Measurements from ENCODE around the gene TP73. TPM values are rescaled to one million over a fixed set of nuclear protein-coding genes. Genes with fewer than 3 reads are reported as not detected.

The TP73 gene
- total RNA-seq, 4 donors from 2014 or later, result 0.30 to 0.76 TPM; not detected in 2

GRCh38 chr1:3742439-3743298 lies 90.4 kb downstream of the TP73 start:
- peaks cover 0 to 5% of the 10 kb centered on the region in 2 donors for H3K4me1 ChIP-seq
- H3K4me3 ChIP-seq, result no peak overlapping the region
- TF ChIP-seq POLR2A (IDR thresholded peaks at IDR 0.05) (no peak), CTCF (IDR thresholded peaks at IDR 0.05) (no peak)
- intact Hi-C loops (cut with DNase I; ENCODE audit: low total_unique reads), result no loop called here
- no peak overlapping the region for H3K27ac ChIP-seq
- DNase-seq, result no peak
- no peaks in the 10 kb centered on the region for H3K36me3 ChIP-seq
- no peaks in the 10 kb centered on the region for H3K27me3 ChIP-seq
- H3K9me3 ChIP-seq, result no peaks in the 10 kb centered on the region

DNA sequence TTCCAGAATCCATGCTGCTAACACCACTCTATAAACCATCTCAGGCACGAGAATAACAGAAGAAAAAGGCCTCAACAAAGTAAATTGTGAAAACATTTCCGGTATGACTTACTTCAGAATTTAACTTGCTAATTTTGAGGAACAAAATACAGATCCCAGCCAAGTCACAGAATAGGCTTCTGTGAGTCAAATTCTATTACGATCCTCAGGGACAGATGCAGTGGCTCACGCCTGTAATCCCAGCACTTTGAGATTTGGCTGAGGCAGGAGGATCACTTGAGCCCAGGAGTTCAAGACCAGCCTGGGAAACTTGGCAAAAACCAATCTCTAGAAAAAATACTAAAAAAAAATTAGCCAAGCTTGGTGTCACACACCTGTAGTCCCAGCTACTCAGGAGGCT lies 91.1 kb downstream of the TP73 start:
- Histone ChIP-seq H3K4me1 (peaks cover 4 to 10% of the 10 kb centered on the region in 2 donors), H3K36me3 (no peaks in the 10 kb centered on the region), H3K4me3 (no peak overlapping the region), H3K9me3 (no peaks in the 10 kb centered on the region), H3K27me3 (no peaks in the 10 kb centered on the region), H3K27ac (no peak overlapping the region)
- DNase-seq, result no peak
- intact Hi-C loops (cut with DNase I; ENCODE audit: low total_unique reads), result no loop called here
- no peak for TF ChIP-seq CTCF (IDR thresholded peaks at IDR 0.05)
- no peak for TF ChIP-seq POLR2A (IDR thresholded peaks at IDR 0.05)

GRCh38 chr1:3743826-3744225 lies 91.5 kb downstream of the TP73 start:
- H3K4me1 ChIP-seq, result peaks cover 4 to 10% of the 10 kb centered on the region in 2 donors
- intact Hi-C loops (cut with DNase I; ENCODE audit: low total_unique reads), result no loop called here
- no peaks in the 10 kb centered on the region for H3K36me3 ChIP-seq
- no peaks in the 10 kb centered on the region for H3K27me3 ChIP-seq
- no peak for DNase-seq
- H3K4me3 ChIP-seq, result no peak overlapping the region
- no peak overlapping the region for H3K27ac ChIP-seq
- no peaks in the 10 kb centered on the region for H3K9me3 ChIP-seq
- TF ChIP-seq POLR2A (IDR thresholded peaks at IDR 0.05) (no peak), CTCF (IDR thresholded peaks at IDR 0.05) (no peak)

DNA sequence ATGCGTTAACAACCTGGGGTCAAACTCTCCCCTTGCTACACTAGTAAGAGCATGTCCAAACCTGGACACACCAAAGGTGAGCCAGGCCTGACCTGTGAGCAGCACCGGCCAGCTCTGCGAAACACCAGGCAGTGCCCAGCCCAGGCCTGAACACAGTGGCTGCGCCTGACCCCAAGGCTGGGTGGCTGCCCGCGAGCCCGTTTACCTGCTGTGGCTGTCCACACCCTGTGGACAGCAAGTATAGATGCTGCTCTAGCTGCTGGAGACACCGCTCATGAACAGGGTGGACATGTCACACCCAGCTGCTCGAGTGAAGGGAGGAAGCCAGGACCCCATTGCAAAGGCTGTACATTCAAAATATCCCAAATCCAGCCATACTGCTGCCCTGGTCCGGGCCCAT lies 92.3 kb downstream of the TP73 start:
- H3K36me3 ChIP-seq, result no peaks in the 10 kb centered on the region
- intact Hi-C loops (cut with DNase I; ENCODE audit: low total_unique reads), result no loop called here
- DNase-seq, result no peak
- H3K4me1 ChIP-seq, result peaks cover 4 to 10% of the 10 kb centered on the region in 2 donors
- no peak overlapping the region for H3K4me3 ChIP-seq
- no peak overlapping the region for H3K27ac ChIP-seq
- TF ChIP-seq POLR2A (IDR thresholded peaks at IDR 0.05) (no peak), CTCF (IDR thresholded peaks at IDR 0.05) (no peak)
- no peaks in the 10 kb centered on the region for H3K27me3 ChIP-seq
- H3K9me3 ChIP-seq, result no peaks in the 10 kb centered on the region

- peaks cover 4 to 10% of the 10 kb centered on the region in 2 donors for H3K4me1 ChIP-seq
- H3K36me3 ChIP-seq, result no peaks in the 10 kb centered on the region
- TF ChIP-seq CTCF (IDR thresholded peaks at IDR 0.05) (no peak), POLR2A (IDR thresholded peaks at IDR 0.05) (no peak)
- DNase-seq, result no peak
- H3K4me3 ChIP-seq, result no peak overlapping the region
- no peaks in the 10 kb centered on the region for H3K27me3 ChIP-seq
- H3K27ac ChIP-seq, result no peak overlapping the region
- intact Hi-C loops (cut with DNase I; ENCODE audit: low total_unique reads), result no loop called here
- no peaks in the 10 kb centered on the region for H3K9me3 ChIP-seq
Observed at GRCh38 chr1:3745071-3745470, 92.8 kb downstream of the TP73 start.
